PFSK-1 (cell line): Measurements from ENCODE around the gene FADS2.

Experiments used
- FOXP2 ChIP-seq: optimal IDR thresholded peaks from 2 replicates; pipeline ENCODE3; 2011; ENCODE audit warnings: borderline replicate concordance, control low read depth, inconsistent platforms; ENCODE audit not compliant: insufficient read depth; ENCODE audit errors: extremely low read length, extremely low read depth
- POLR2AphosphoS5 ChIP-seq: IDR thresholded peaks from 2 replicates; pipeline ENCODE4 v1.6.1; 2012; ENCODE audit warnings: low read depth, mild to moderate bottlenecking, control low read depth, low read length, moderate library complexity
- SIN3A ChIP-seq: IDR thresholded peaks from 2 replicates; pipeline ENCODE4 v1.6.1; 2012; ENCODE audit warnings: mild to moderate bottlenecking, low read length, moderate library complexity, borderline replicate concordance; ENCODE audit not compliant: insufficient read depth
- TAF1 ChIP-seq: IDR thresholded peaks from 2 replicates; pipeline ENCODE4 v1.6.1; 2012; ENCODE audit warnings: low read length, control low read depth, borderline replicate concordance; ENCODE audit not compliant: insufficient read depth
- TF ChIP-seq, protein P1 (sequence below), 2 experiments: IDR thresholded peaks; 2 replicates each; pipeline versions ENCODE4 v1.6.1 to v1.8.0; 2011 to 2012; ENCODE audit warnings: low read depth in 2 of 2, low read length in 2 of 2, control low read depth in 1 of 2, inconsistent platforms in 1 of 2, mild to moderate bottlenecking in 1 of 2, moderate library complexity in 1 of 2; ENCODE audit not compliant: insufficient read depth in 1 of 2

The FADS2 gene

DNA sequence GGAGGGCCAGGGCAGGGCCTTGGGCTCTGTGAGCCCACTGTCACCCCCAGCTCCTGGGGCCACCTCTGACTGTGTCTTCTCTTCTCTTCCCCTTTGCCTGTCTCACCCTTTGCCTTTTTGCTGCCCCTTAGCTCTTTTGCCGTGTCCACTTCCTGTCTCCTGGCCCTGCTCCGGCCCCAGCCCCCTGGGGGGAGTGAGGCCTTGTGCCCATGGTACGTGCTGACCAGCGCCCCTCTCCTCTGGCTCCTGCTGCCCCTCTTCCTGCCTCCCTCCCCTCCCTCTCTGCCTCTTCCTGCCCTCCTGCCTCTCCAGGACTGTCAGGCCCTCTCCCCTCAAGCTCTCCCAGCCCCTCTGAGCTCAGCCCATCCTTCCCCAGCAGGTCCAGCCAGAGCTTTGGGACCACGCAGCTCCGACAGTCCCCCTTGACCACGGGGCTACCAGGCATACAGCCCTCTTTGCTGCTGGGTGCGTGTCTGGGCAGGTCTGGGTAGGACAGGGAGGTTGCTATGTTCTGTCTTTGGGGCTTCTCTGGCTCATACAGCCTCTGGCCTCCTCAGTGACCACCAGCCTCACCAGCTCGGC, 47.4 kb upstream of the FADS2 start:
- TF ChIP-seq, protein P1, sequence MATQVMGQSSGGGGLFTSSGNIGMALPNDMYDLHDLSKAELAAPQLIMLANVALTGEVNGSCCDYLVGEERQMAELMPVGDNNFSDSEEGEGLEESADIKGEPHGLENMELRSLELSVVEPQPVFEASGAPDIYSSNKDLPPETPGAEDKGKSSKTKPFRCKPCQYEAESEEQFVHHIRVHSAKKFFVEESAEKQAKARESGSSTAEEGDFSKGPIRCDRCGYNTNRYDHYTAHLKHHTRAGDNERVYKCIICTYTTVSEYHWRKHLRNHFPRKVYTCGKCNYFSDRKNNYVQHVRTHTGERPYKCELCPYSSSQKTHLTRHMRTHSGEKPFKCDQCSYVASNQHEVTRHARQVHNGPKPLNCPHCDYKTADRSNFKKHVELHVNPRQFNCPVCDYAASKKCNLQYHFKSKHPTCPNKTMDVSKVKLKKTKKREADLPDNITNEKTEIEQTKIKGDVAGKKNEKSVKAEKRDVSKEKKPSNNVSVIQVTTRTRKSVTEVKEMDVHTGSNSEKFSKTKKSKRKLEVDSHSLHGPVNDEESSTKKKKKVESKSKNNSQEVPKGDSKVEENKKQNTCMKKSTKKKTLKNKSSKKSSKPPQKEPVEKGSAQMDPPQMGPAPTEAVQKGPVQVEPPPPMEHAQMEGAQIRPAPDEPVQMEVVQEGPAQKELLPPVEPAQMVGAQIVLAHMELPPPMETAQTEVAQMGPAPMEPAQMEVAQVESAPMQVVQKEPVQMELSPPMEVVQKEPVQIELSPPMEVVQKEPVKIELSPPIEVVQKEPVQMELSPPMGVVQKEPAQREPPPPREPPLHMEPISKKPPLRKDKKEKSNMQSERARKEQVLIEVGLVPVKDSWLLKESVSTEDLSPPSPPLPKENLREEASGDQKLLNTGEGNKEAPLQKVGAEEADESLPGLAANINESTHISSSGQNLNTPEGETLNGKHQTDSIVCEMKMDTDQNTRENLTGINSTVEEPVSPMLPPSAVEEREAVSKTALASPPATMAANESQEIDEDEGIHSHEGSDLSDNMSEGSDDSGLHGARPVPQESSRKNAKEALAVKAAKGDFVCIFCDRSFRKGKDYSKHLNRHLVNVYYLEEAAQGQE (IDR thresholded peaks at IDR 0.05; ENCODE audit: insufficient read depth in 1 of 2, low read depth in 2 of 2, low read length in 2 of 2), result no peak
- no peak for TF ChIP-seq POLR2AphosphoS5
- TF ChIP-seq TAF1, result no peak
- no peak for TF ChIP-seq SIN3A
- TF ChIP-seq FOXP2, result no peak

DNA sequence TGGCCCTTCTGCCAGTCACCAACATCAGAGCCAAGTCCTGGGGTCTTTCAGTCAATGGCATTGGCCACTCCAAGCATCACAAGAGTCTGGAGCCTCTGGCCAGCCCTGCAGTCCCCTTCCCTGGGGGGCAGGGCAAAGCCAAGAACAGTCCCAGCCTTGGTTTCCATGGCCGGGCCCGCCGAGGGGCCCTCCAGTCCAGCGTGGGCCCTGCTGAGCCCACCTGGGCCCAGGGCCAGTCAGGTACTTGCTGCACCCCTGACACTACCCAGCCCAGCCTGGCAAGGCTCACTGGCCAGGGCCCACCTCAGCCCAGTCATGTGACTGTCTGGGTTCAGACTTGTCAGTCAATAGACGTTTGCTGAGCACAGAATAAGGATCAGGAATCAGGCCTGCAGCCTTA, 46.5 kb upstream of the FADS2 start:
- TF ChIP-seq FOXP2 (no peak), POLR2AphosphoS5 (no peak), TAF1 (no peak), SIN3A (no peak)
- TF ChIP-seq, protein P1 (IDR thresholded peaks at IDR 0.05; ENCODE audit: insufficient read depth in 1 of 2, low read depth in 2 of 2, low read length in 2 of 2), result no peak

DNA sequence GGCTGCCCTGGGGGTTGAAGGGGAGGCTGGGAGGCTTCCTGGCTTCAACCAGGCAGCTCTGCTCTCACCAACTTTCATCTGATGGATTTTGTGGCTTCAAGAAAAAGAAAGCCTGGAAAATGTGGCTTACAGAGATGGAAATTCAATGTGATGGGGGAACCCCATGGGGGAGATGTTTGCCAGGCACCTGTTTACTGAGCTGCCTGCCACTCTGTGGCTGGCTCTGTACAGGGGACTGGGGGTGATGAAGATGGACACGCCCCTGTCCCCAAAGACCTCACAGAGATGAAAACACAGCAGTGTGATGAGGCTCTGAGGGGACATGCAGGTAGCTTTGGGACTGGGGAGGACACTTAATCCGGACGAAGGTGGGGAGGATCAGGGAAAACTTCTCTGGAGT, 45.8 kb upstream of the FADS2 start:
- TF ChIP-seq, protein P1 (IDR thresholded peaks at IDR 0.05; ENCODE audit: insufficient read depth in 1 of 2, low read depth in 2 of 2, low read length in 2 of 2), result no peak
- no peak for TF ChIP-seq SIN3A
- TF ChIP-seq POLR2AphosphoS5, result no peak
- no peak for TF ChIP-seq FOXP2
- no peak for TF ChIP-seq TAF1

DNA sequence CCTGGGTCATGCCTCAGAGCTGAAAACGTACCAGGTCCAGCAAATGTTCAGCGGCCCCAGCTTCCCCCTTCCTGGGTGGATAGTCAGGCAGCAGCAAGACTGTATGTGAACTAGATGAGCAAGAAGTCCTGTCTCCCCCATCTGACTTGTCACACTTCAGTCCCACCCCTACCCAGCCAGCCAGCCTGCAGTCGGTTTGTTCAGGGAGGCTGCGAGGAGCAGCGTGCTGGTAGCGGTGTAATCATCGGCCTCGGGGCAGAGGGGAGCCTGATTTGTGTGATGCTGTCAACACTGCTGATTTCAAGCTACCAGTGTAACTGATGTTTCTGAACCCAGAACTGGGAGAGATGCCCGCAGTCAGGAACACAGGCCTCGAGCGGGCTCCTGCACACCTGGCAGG, 45.3 kb upstream of the FADS2 start:
- TF ChIP-seq POLR2AphosphoS5 (no peak), SIN3A (no peak), TAF1 (no peak)

DNA sequence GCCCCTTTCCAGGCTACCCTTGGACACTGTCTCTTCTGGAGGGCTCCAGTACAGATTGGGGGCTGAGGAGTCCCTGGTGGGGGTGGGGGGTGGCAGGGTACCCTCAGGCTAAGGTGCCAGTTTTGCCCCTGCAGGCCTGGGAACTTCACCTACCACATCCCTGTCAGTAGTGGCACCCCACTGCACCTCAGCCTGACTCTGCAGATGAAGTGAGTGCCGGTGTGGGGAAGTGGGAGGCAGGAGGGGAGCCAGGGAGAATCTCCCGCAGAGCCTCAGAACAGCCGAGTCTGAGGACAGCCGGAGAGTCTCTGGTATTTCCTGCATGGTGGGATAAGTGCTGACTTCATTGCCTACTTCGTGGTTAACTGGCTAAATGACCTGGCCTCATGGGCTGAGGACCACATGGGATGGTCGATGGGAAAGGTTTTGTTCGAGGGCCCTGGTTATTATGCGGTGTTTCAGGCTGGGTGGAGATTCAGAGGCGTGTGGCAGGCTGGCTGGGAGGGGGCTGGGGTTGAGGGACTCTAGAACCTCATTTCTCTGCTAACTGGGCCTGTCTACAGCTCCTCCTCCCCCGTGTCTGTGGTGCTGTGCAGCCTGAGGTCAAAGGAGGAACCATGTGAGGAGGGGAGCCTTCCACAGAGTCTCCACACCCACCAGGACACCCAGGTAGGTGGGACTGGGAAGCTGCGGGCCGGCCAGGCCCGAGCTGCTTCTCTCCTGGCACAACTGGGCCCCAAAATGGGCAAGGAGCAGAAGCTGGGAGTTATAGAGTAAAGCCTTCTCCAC, 44.2 kb upstream of the FADS2 start:
- TF ChIP-seq, protein P1 (IDR thresholded peaks at IDR 0.05; ENCODE audit: insufficient read depth in 1 of 2, low read depth in 2 of 2, low read length in 2 of 2), result no peak
- TF ChIP-seq POLR2AphosphoS5, result no peak
- no peak for TF ChIP-seq TAF1

DNA sequence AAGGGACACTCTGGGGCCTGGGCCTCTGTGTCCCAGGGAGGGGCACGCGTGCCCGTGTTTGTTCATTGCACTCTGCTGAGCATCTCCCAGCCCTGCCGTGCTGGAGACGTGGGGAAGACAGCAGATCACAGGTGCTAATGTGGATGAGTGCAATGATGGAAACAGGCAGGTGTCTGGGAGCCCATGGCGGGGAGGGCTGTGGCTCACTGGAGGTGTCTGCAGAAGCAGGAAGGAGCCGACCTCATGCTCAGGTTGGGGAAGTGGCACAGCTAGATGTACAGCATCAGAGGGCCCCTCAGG, 43.6 kb upstream of the FADS2 start:
- TF ChIP-seq FOXP2 (no peak), TAF1 (no peak), POLR2AphosphoS5 (no peak), SIN3A (no peak)
- TF ChIP-seq, protein P1 (IDR thresholded peaks at IDR 0.05; ENCODE audit: insufficient read depth in 1 of 2, low read depth in 2 of 2, low read length in 2 of 2), result no peak
